ENCODE data around the gene NF1.

Gene NF1

GRCh38 chr17:31053071-31053470 lies 41.7 kb upstream of the NF1 start:
- TF ChIP-seq CTCF (IDR thresholded peaks at IDR 0.05; ENCODE audit: insufficient read depth, low read depth, low read length, missing control alignments): no peak
- no peak for DNase-seq (ENCODE audit: low read depth)
- no peak overlapping the region for H3K4me3 ChIP-seq (ENCODE audit: low read length)

GRCh38 chr17:31054761-31055160 lies 40.0 kb upstream of the NF1 start:
- no peak for DNase-seq (ENCODE audit: low read depth)
- no peak for TF ChIP-seq CTCF (IDR thresholded peaks at IDR 0.05; ENCODE audit: insufficient read depth, low read depth, low read length, missing control alignments)
- H3K4me3 ChIP-seq (ENCODE audit: low read length): no peak overlapping the region

- TF ChIP-seq CTCF (IDR thresholded peaks at IDR 0.05; ENCODE audit: insufficient read depth, low read depth, low read length, missing control alignments): no peak
- no peak overlapping the region for H3K4me3 ChIP-seq (ENCODE audit: low read length)
- no peak for DNase-seq (ENCODE audit: low read depth)
These were observed 35.8 kb upstream of the NF1 start for GRCh38 chr17:31058976-31059375.

GRCh38 chr17:31060791-31061550 lies 33.8 kb upstream of the NF1 start:
- no peak for TF ChIP-seq CTCF (IDR thresholded peaks at IDR 0.05; ENCODE audit: insufficient read depth, low read depth, low read length, missing control alignments)
- DNase-seq (ENCODE audit: low read depth): no peak
- no peak overlapping the region for H3K4me3 ChIP-seq (ENCODE audit: low read length)

GRCh38 chr17:31061678-31062077 lies 33.1 kb upstream of the NF1 start:
- no peak for DNase-seq (ENCODE audit: low read depth)
- TF ChIP-seq CTCF (IDR thresholded peaks at IDR 0.05; ENCODE audit: insufficient read depth, low read depth, low read length, missing control alignments): no peak

GRCh38 chr17:31062346-31062745 lies 32.4 kb upstream of the NF1 start:
- no peak for DNase-seq (ENCODE audit: low read depth)
- no peak overlapping the region for H3K4me3 ChIP-seq (ENCODE audit: low read length)
- TF ChIP-seq CTCF (IDR thresholded peaks at IDR 0.05; ENCODE audit: insufficient read depth, low read depth, low read length, missing control alignments): no peak

More at GRCh38 chr17:31061678-31062077, 33.1 kb upstream of the NF1 start:
- H3K4me3 ChIP-seq (ENCODE audit: low read length): no peak overlapping the region

GRCh38 chr17:31064707-31065106 lies 30.1 kb upstream of the NF1 start:
- no peak for TF ChIP-seq CTCF (IDR thresholded peaks at IDR 0.05; ENCODE audit: insufficient read depth, low read depth, low read length, missing control alignments)
- peak; percentile 46 for DNase-seq (ENCODE audit: low read depth)
- H3K4me3 ChIP-seq (ENCODE audit: low read length): no peak overlapping the region

Measured in epithelial cell of esophagus (primary cell).